Measurements from ENCODE around the gene DDX1.

The DDX1 gene

DNA sequence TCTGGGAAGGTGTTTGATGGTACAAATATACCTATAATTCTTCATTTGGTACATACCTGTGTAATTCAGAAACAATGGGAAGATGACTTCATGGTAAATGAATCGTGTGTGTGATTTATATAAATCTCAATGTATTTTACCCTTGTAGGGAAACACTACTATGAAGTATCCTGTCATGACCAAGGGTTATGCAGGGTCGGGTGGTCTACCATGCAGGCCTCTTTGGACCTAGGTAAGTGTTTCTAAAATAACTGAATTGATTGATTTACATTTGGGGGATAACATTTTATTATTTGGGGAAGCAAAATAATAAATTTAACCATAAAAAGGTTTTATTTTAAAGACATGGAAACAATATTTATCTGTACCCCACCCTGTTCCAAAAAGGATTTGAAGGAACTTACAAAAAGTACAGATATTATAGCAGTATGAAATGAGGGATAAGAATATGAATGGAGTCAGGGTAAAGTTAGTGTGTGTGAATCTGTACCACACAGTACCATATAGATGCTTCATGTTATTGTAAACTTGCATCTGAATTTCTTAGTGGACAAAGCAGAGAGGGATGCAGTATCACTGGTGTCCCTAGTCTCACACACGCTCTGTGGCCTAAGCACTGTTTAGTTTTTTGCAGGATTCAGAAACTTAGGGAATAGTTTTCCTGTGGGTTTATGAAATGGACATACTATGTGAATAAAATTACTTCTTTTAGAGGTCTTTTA, 11.5 kb downstream of the DDX1 start:
- TF ChIP-seq SIN3A (IDR thresholded peaks at IDR 0.05; ENCODE audit: borderline replicate concordance, insufficient read depth, low read length) (no peak), POLR2AphosphoS5 (IDR thresholded peaks at IDR 0.05; ENCODE audit: low read depth, low read length) (no peak), FOXP2 (optimal IDR thresholded peaks at IDR 0.05; ENCODE audit: borderline replicate concordance, extremely low read depth, extremely low read length, insufficient read depth) (no peak), TAF1 (IDR thresholded peaks at IDR 0.05; ENCODE audit: borderline replicate concordance, insufficient read depth, low read length) (no peak)
- TF ChIP-seq, protein P1, sequence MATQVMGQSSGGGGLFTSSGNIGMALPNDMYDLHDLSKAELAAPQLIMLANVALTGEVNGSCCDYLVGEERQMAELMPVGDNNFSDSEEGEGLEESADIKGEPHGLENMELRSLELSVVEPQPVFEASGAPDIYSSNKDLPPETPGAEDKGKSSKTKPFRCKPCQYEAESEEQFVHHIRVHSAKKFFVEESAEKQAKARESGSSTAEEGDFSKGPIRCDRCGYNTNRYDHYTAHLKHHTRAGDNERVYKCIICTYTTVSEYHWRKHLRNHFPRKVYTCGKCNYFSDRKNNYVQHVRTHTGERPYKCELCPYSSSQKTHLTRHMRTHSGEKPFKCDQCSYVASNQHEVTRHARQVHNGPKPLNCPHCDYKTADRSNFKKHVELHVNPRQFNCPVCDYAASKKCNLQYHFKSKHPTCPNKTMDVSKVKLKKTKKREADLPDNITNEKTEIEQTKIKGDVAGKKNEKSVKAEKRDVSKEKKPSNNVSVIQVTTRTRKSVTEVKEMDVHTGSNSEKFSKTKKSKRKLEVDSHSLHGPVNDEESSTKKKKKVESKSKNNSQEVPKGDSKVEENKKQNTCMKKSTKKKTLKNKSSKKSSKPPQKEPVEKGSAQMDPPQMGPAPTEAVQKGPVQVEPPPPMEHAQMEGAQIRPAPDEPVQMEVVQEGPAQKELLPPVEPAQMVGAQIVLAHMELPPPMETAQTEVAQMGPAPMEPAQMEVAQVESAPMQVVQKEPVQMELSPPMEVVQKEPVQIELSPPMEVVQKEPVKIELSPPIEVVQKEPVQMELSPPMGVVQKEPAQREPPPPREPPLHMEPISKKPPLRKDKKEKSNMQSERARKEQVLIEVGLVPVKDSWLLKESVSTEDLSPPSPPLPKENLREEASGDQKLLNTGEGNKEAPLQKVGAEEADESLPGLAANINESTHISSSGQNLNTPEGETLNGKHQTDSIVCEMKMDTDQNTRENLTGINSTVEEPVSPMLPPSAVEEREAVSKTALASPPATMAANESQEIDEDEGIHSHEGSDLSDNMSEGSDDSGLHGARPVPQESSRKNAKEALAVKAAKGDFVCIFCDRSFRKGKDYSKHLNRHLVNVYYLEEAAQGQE (IDR thresholded peaks at IDR 0.05; ENCODE audit: insufficient read depth in 1 of 2, low read depth in 2 of 2, low read length in 2 of 2): no peak

DNA sequence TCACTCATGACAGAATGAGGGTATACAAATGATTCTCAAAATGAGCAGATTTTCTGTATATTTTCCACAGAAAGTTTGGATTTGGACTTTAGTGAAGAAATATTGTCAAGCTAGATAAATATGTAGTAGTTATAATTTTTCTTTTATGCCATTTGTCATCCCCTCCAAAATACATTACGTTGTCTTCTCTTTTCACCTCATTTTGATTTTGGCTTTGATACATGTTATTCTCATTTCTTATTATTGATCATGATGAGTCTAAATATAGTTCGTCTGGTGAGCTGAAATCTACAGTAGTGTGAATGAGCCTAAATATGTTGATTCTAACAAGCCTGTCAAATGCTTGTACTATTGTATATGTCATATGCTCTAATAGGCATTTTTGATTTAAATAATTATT, 12.3 kb downstream of the DDX1 start:
- TF ChIP-seq SIN3A (IDR thresholded peaks at IDR 0.05; ENCODE audit: borderline replicate concordance, insufficient read depth, low read length): no peak
- TF ChIP-seq, protein P1 (IDR thresholded peaks at IDR 0.05; ENCODE audit: insufficient read depth in 1 of 2, low read depth in 2 of 2, low read length in 2 of 2): no peak
- TF ChIP-seq FOXP2 (optimal IDR thresholded peaks at IDR 0.05; ENCODE audit: borderline replicate concordance, extremely low read depth, extremely low read length, insufficient read depth): no peak
- TF ChIP-seq TAF1 (IDR thresholded peaks at IDR 0.05; ENCODE audit: borderline replicate concordance, insufficient read depth, low read length): no peak
- no peak for TF ChIP-seq POLR2AphosphoS5 (IDR thresholded peaks at IDR 0.05; ENCODE audit: low read depth, low read length)

DNA sequence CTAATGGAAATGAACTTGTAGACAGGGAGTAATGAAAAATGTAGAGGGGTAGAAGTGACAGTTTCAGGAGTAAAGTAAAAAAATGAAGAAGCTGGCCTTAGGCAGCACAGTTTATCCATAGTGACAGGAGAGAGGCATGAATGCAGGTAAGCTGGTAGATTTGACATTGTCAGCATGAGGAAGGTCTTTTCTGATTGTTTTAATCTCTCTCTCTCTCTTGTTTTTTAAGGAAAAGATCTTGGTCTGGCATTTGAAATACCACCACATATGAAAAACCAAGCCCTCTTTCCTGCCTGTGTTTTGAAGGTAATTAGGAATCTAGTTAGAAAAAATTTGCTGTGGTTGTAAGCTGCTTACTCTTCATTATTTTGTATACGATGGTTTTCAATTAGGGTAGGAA, 14.1 kb downstream of the DDX1 start:
- TF ChIP-seq FOXP2 (optimal IDR thresholded peaks at IDR 0.05; ENCODE audit: borderline replicate concordance, extremely low read depth, extremely low read length, insufficient read depth) (no peak), POLR2AphosphoS5 (IDR thresholded peaks at IDR 0.05; ENCODE audit: low read depth, low read length) (no peak), TAF1 (IDR thresholded peaks at IDR 0.05; ENCODE audit: borderline replicate concordance, insufficient read depth, low read length) (no peak), SIN3A (IDR thresholded peaks at IDR 0.05; ENCODE audit: borderline replicate concordance, insufficient read depth, low read length) (no peak)
- TF ChIP-seq, protein P1 (IDR thresholded peaks at IDR 0.05; ENCODE audit: insufficient read depth in 1 of 2, low read depth in 2 of 2, low read length in 2 of 2): no peak

DNA sequence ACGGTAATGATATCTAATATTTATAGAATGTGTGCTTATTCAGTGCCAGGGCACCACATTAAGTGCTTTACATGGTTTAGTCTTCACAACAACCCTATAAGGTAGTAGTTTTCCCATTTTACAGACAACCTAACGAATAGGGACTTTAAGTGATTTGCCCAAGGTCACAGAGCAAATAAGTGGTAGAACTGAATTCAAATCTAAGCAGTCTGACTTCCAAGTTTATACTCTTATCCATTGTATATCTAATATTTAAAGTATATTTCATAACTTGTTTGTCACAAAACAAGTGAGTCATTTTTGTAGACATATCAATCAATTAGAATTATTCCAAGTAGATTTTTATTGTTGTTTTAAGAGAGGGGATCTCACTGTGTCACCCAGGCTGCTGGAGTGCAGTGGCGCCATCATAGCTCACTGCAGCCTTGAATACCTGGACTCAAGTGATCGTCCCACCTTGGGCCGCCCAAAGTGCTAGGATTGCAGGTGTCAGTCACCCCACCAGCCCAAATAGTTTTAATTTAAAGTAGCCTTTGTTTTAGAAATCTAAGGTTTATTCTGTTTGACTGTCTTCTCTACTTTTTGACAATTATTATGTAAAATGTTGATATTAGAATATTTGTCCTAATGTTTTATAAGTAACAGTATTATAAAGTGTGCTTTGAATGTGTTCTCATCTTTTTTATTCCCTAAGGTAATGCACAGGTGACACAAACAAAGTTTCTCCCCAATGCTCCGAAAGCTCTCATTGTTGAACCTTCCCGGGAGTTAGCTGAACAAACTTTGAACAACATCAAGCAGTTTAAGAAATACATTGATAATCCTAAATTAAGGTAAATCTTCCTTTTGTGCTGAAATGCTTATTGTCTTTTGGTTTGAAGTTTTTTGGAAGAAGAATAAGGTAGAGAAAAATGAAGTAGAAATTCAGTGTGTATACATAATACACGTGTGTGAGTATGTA, 15.1 kb downstream of the DDX1 start:
- TF ChIP-seq POLR2AphosphoS5 (IDR thresholded peaks at IDR 0.05; ENCODE audit: low read depth, low read length) (no peak), FOXP2 (optimal IDR thresholded peaks at IDR 0.05; ENCODE audit: borderline replicate concordance, extremely low read depth, extremely low read length, insufficient read depth) (no peak), TAF1 (IDR thresholded peaks at IDR 0.05; ENCODE audit: borderline replicate concordance, insufficient read depth, low read length) (no peak), SIN3A (IDR thresholded peaks at IDR 0.05; ENCODE audit: borderline replicate concordance, insufficient read depth, low read length) (no peak)
- TF ChIP-seq, protein P1 (IDR thresholded peaks at IDR 0.05; ENCODE audit: insufficient read depth in 1 of 2, low read depth in 2 of 2, low read length in 2 of 2): no peak

Measured in PFSK-1 (cell line).